Body of pancreas (tissue), 4 donors: ENCODE measurements around the gene BPIFA2. TPM values are rescaled to one million over a fixed set of nuclear protein-coding genes. Genes with fewer than 3 reads are reported as not detected.

Source experiments
- ATAC-seq: fragments of 150-250 bp; one replicate; pipeline ENCODE4 v1.9.1; 2016
- DNase-seq, 4 donors: peaks; one replicate each; pipeline ENCODE4 v3.0.0-alpha.2; 2019
- H3K27ac ChIP-seq, 4 donors: fragments of 200-600 bp; sonication (generic); 1 replicate in 3 of 4; 2 replicates in 1 of 4; pipeline versions ENCODE4 v1.5.1 to v1.6.1; 2016 to 2019; ENCODE audit warnings: mild to moderate bottlenecking in 1 of 4, mixed read lengths in 1 of 4, moderate library complexity in 1 of 4
- H3K27me3 ChIP-seq, 2 donors: fragments of 200-600 bp; sonication (generic); one replicate each; pipeline ENCODE4 v1.6.0; 2016; ENCODE audit warnings: mild to moderate bottlenecking in 1 of 2
- H3K36me3 ChIP-seq, 2 donors: fragments of 200-600 bp; sonication (generic); replicated peaks in 1 of 2; 2 replicates each; pipeline ENCODE4 v1.5.1; 2016; ENCODE audit warnings: low read depth in 2 of 2; ENCODE audit not compliant: insufficient read depth in 1 of 2
- H3K4me1 ChIP-seq: fragments of 200-600 bp; sonication (generic); one replicate; pipeline ENCODE4 v1.6.0; 2016
- H3K4me3 ChIP-seq, 2 donors: fragments of 200-600 bp; sonication (generic); 1 replicate in 1 of 2; 2 replicates in 1 of 2; pipeline ENCODE4 v1.5.1; 2016 to 2019
- H3K9me3 ChIP-seq, 3 donors: fragments of 200-600 bp; sonication (generic); 1 replicate in 2 of 3; 2 replicates in 1 of 3; pipeline ENCODE4 v1.5.1; 2016
- POLR2A ChIP-seq, 3 donors: fragments of 450-650 bp; IDR thresholded peaks; one replicate each; pipeline ENCODE4 v1.6.1; 2016; ENCODE audit warnings: antibody characterized with exemption in 3 of 3, mild to moderate bottlenecking in 2 of 3
- WGBS, 2 donors: methylation state at CpG; one replicate each; pipeline ENCODE4 v1.1.5; 2017; 5-methylcytosine and 5-hydroxymethylcytosine counted together
- intact Hi-C: fragments of 100-400 bp; cut with DNase I; formaldehyde crosslinking; loops from one replicate; pipeline ENCODE4 v1.15.1; 2023
- total RNA-seq, 2 donors: library from RNA; depleted of rRNA; stranded (reverse); fragments of >200 nt; gene quantifications; one replicate each; pipeline ENCODE4 v1.1.0, GENCODE V29; 2016
- TF ChIP-seq, protein P1 (sequence below), 7 experiments: fragments of 450-650 bp in 4 of 7; fragments of 200-600 bp in 3 of 7; sonication (generic) in 3 of 7; IDR thresholded peaks; one replicate each; pipeline ENCODE4 v1.5.1; 2016 to 2019; ENCODE audit warnings: antibody characterized with exemption in 7 of 7

BPIFA2 gene
- total RNA-seq, 2 donors from 2014 or later = not detected

DNA sequence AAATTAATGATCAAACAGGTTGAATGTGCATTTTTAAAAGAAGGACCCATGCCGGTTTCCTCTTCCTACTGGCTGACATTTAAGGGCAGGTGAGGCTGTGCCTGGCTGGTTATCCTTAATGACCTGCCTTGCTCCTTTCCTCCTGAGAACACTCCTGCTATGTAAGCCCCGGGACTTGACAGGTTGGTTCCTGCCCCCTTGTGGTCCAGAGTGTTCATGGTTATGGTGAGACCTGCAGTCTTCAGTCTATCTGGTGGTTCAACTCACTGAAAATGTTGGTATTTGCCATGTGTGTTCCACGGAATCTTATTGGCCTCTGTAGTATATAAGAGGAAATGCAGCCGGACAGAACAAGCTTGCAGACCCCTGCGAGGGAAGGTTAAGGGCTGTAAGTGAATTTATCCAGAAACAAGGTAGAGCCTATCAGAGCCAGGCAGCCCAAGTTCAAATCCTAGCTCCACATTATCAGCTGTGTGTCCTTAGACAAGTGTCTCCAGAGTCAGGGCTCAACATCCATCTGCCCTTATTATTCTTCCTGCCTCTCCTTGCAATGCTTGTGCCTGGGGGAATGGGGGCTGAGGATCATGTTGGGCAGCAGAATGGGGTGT lies 44.0 kb downstream of the BPIFA2 start:
- Histone ChIP-seq H3K36me3 (no peaks in the 10 kb centered on the region), H3K4me3 (no peak overlapping the region), H3K4me1 (no peaks in the 10 kb centered on the region), H3K27me3 (no peaks in the 10 kb centered on the region), H3K27ac (no peak overlapping the region), H3K9me3 (no peaks in the 10 kb centered on the region)
- 1 to 6% methylated on average over 5 of the region's 5 CpGs for WGBS, 2 donors
- peak; percentile 75 for ATAC-seq
- peak; percentile 76 to 86 (median 80) for DNase-seq
- intact Hi-C loops = loop anchor here (10.0 kb wide), 2 partner anchors 117 to 307 kb away; no protein-coding TSS in a partner anchor
- no peak for TF ChIP-seq POLR2A (IDR thresholded peaks at IDR 0.05)
- TF ChIP-seq, protein P1, sequence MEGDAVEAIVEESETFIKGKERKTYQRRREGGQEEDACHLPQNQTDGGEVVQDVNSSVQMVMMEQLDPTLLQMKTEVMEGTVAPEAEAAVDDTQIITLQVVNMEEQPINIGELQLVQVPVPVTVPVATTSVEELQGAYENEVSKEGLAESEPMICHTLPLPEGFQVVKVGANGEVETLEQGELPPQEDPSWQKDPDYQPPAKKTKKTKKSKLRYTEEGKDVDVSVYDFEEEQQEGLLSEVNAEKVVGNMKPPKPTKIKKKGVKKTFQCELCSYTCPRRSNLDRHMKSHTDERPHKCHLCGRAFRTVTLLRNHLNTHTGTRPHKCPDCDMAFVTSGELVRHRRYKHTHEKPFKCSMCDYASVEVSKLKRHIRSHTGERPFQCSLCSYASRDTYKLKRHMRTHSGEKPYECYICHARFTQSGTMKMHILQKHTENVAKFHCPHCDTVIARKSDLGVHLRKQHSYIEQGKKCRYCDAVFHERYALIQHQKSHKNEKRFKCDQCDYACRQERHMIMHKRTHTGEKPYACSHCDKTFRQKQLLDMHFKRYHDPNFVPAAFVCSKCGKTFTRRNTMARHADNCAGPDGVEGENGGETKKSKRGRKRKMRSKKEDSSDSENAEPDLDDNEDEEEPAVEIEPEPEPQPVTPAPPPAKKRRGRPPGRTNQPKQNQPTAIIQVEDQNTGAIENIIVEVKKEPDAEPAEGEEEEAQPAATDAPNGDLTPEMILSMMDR (IDR thresholded peaks at IDR 0.05) = peak in 6 of 7 experiments; percentile 34 to 80 (median 70)

DNA sequence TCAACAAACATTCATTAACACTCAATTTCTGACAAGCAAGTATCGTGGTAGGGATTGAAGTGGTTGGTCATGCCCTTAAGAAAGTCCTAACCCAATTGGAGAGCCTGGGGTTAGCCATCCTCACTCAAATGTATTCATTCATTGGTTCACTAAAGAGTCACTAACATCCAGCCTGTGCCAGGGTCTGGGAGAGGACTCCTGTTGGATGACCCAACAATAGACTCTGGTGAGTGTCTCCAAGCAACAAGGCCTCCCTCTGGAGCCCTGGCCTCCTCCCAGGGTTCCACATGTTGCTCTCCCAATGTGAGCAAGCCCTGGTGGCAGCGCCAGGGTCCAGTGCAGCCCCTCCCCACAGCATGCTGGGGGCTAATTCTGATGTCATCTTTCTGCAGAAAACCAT lies 49.1 kb downstream of the BPIFA2 start, which contains the start of gene BPIFA3:
Gene BPIFA3 (plus strand): TSS at position 301 of the 400 bp plus-strand sequence. CDS start 185 bp downstream, outside the sequence.
- WGBS, 2 donors = 72% methylated on average over 2 of the region's 2 CpGs
- intact Hi-C loops = loop anchor here (10.0 kb wide), 2 partner anchors 122 to 312 kb away; no protein-coding TSS in a partner anchor
- no peaks in the 10 kb centered on the region for H3K9me3 ChIP-seq
- H3K27ac ChIP-seq = no peak within 1 kb of the TSS
- ATAC-seq (no peak), DNase-seq (no peak)
- no peak for TF ChIP-seq POLR2A (IDR thresholded peaks at IDR 0.05)
- TF ChIP-seq, protein P1 (IDR thresholded peaks at IDR 0.05) = no peak
- H3K4me1 ChIP-seq = no peaks in the 10 kb centered on the region
- H3K4me3 ChIP-seq = no peak within 1 kb of the TSS
- peaks cover 0 to 3% of the 10 kb centered on the region in 2 donors for H3K27me3 ChIP-seq
- no peaks in the 10 kb centered on the region for H3K36me3 ChIP-seq

DNA sequence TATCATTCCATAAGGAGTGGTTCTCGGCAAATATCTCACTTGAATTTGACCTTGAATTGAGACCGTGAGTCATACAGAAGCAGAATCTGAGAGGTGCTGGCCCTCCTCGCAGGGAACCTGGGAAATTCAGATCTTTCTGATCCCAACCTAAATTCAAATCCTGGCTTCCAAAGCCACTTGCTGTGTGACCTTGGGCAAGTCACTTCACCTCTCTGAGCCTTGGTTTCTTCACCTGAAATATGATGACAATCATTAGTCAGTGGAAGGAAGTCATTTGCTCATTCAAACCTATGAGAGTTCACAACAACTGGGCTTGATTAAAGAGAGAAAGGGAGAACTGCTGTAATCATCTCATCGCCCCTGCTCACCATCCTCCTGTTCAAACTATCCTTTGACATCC lies 56.4 kb downstream of the BPIFA2 start:
- 53 to 78% methylated on average over 4 of the region's 4 CpGs for WGBS, 2 donors
- H3K27me3 ChIP-seq = peaks cover 0 to 3% of the 10 kb centered on the region in 2 donors
- no peak overlapping the region for H3K27ac ChIP-seq
- ATAC-seq = no peak
- TF ChIP-seq, protein P1 (IDR thresholded peaks at IDR 0.05) = no peak
- no peak for TF ChIP-seq POLR2A (IDR thresholded peaks at IDR 0.05)
- no peaks in the 10 kb centered on the region for H3K9me3 ChIP-seq
- H3K4me1 ChIP-seq = no peaks in the 10 kb centered on the region
- no peak for DNase-seq
- intact Hi-C loops = no loop called here
- H3K36me3 ChIP-seq = no peaks in the 10 kb centered on the region
- no peak overlapping the region for H3K4me3 ChIP-seq

DNA sequence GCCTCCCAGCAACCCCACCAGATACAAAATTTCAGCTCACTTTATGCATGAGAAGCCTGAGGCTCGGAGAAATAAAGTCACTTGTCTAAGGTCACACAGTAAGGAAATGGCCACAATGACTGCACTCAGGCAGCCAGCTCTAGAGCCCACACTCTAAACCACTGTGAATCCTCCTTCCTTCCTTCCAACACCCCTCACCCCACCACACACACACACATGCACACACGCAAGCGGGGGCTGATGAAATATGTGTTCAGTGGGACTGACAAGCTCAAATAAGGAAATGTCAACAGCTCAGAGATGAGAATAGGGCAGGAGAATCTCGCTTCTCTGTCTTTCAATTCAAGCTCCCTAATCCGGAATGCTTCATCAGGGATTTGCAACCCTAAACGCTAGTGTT lies 61.9 kb downstream of the BPIFA2 start:
- intact Hi-C loops = no loop called here
- no peak for TF ChIP-seq POLR2A (IDR thresholded peaks at IDR 0.05)
- TF ChIP-seq, protein P1 (IDR thresholded peaks at IDR 0.05) = no peak

More for the DNA sequence above, 61.9 kb downstream of the BPIFA2 start:
- H3K27me3 ChIP-seq = no peaks in the 10 kb centered on the region
- no peaks in the 10 kb centered on the region for H3K9me3 ChIP-seq
- no peak overlapping the region for H3K27ac ChIP-seq
- ATAC-seq (no peak), DNase-seq (no peak)
- no peaks in the 10 kb centered on the region for H3K36me3 ChIP-seq
- H3K4me3 ChIP-seq = no peak overlapping the region
- H3K4me1 ChIP-seq = no peaks in the 10 kb centered on the region
- WGBS, 2 donors = 41 to 42% methylated on average over 6 of the region's 6 CpGs

Other genes with a start within 250 kb of the BPIFA2 start
- gene SUN5, start 163.7 kb upstream of the BPIFA2 start, total RNA-seq = not detected
- not detected for gene BPIFB2, start 160.5 kb upstream of the BPIFA2 start, total RNA-seq
- not detected for gene BPIFB6, start 136.5 kb upstream of the BPIFA2 start, total RNA-seq
- not detected for gene BPIFB3, start 114.3 kb upstream of the BPIFA2 start, total RNA-seq
- not detected for gene BPIFB4, start 88.5 kb upstream of the BPIFA2 start, total RNA-seq
- gene BPIFA3, start 49.2 kb downstream of the BPIFA2 start, total RNA-seq = not detected
- gene BPIFA1, start 67.8 kb downstream of the BPIFA2 start, total RNA-seq = not detected
- gene BPIFB1, start 115.1 kb downstream of the BPIFA2 start, total RNA-seq = not detected
- gene CDK5RAP1, start 233.4 kb downstream of the BPIFA2 start, total RNA-seq = 10 to 100 TPM in 1 of 2 donors, 1 to 10 TPM in 1; 8.8 to 27.0 TPM